SK-N-SH (cell line): Measurements from ENCODE around the gene RNF112. TPM values are rescaled to one million over a fixed set of nuclear protein-coding genes. Genes with fewer than 3 reads are reported as not detected.
A peak's percentile ranks its signal among the peaks of the same experiment; 100 is the strongest.

Source experiments
- CTCF ChIA-PET: fragments of 300-600, 350-600 bp; formaldehyde crosslinking; extraction: SDS; loops from one replicate; lab custom pipeline; 2021; lab: Yijun Ruan, JAX
- POLR2A ChIA-PET: fragments of 350-600 bp; sonication (Branson Sonifier 250); formaldehyde crosslinking; extraction: SDS; loops from one replicate; lab custom pipeline; 2020; ENCODE audit warnings: antibody characterized with exemption, inconsistent platforms; lab: Yijun Ruan, JAX
- DNase-seq: peaks from one replicate; pipeline ENCODE4 v3.0.0; 2012
- H2AFZ ChIP-seq: fragments of 200-600 bp; sonication (generic); 2 replicates; pipeline ENCODE4 v1.8.1; 2016; ENCODE audit warnings: antibody characterized with exemption, mild to moderate bottlenecking, low read depth
- H3F3A ChIP-seq: fragments of 200-600 bp; sonication (generic); replicated peaks from 2 replicates; pipeline ENCODE3; 2016; ENCODE audit warnings: antibody characterized with exemption, mild to moderate bottlenecking; ENCODE audit not compliant: insufficient read depth
- H3K27ac ChIP-seq, 2 experiments: fragments of 200-500 bp in 1 of 2; fragments of 200-600 bp in 1 of 2; sonication (Bioruptor generic) in 1 of 2; sonication (generic), shearing (Covaris generic) in 1 of 2; 2 replicates each; pipeline versions ENCODE4 v1.5.1 to v1.6.1; 2014 to 2016; ENCODE audit warnings: low read depth in 2 of 2, inconsistent platforms in 1 of 2, low read length in 1 of 2, mild to moderate bottlenecking in 1 of 2, mixed read lengths in 1 of 2
- H3K27me3 ChIP-seq: fragments of 200-600 bp; sonication (generic), shearing (Covaris generic); 2 replicates; pipeline ENCODE4 v1.6.1; 2016; ENCODE audit warnings: mixed run types; ENCODE audit not compliant: insufficient read depth
- H3K36me3 ChIP-seq, 2 experiments: fragments of 200-500 bp in 1 of 2; fragments of 200-600 bp in 1 of 2; sonication (Bioruptor generic) in 1 of 2; sonication (generic) in 1 of 2; replicated peaks in 1 of 2; 2 replicates each; pipeline versions ENCODE3 to v1.5.1; 2014 to 2016; ENCODE audit warnings: low read length in 1 of 2, mild to moderate bottlenecking in 1 of 2; ENCODE audit not compliant: insufficient read depth in 2 of 2, control insufficient read depth in 1 of 2
- H3K4me1 ChIP-seq, 2 experiments: fragments of 200-500 bp in 1 of 2; fragments of 200-600 bp in 1 of 2; sonication (Bioruptor generic) in 1 of 2; sonication (generic), shearing (Covaris generic) in 1 of 2; 2 replicates each; pipeline versions ENCODE4 v1.5.1 to v1.6.1; 2014 to 2016; ENCODE audit warnings: low read depth in 1 of 2, low read length in 1 of 2, mixed run types in 1 of 2; ENCODE audit not compliant: insufficient read depth in 2 of 2, control insufficient read depth in 1 of 2
- H3K4me2 ChIP-seq: fragments of 200-600 bp; sonication (generic), shearing (Covaris generic); 2 replicates; pipeline ENCODE4 v1.6.1; 2017; ENCODE audit warnings: mixed run types
- H3K4me3 ChIP-seq, 2 experiments: fragments of 200-500 bp in 1 of 2; fragments of 200-600 bp in 1 of 2; sonication (Bioruptor generic) in 1 of 2; sonication (generic), shearing (Covaris generic) in 1 of 2; 2 replicates each; pipeline versions ENCODE4 v1.5.1 to v1.8.1; 2014 to 2016; ENCODE audit warnings: low read depth in 2 of 2, inconsistent platforms in 1 of 2, low read length in 1 of 2, mild to moderate bottlenecking in 1 of 2, mixed read lengths in 1 of 2, moderate library complexity in 1 of 2
- H3K79me2 ChIP-seq: fragments of 200-600 bp; sonication (generic); 2 replicates; pipeline ENCODE4 v1.8.1; 2017; ENCODE audit warnings: mild to moderate bottlenecking; ENCODE audit not compliant: insufficient read depth
- H3K9ac ChIP-seq: fragments of 200-600 bp; sonication (generic); 2 replicates; pipeline ENCODE4 v1.6.1; 2017; ENCODE audit warnings: mixed run types
- H3K9me2 ChIP-seq: fragments of 200-600 bp; sonication (generic); 2 replicates; pipeline ENCODE4 v1.6.1; 2017; ENCODE audit warnings: mixed run types
- H3K9me3 ChIP-seq: fragments of 200-600 bp; sonication (generic); 2 replicates; pipeline ENCODE4 v1.6.1; 2017; ENCODE audit warnings: mixed run types, mild to moderate bottlenecking, moderate library complexity
- H4K20me1 ChIP-seq: fragments of 200-600 bp; sonication (generic); 2 replicates; pipeline ENCODE4 v1.6.1; 2017; ENCODE audit warnings: mild to moderate bottlenecking, mixed run types; ENCODE audit not compliant: insufficient read depth
- EP300 ChIP-seq, 2 experiments: IDR thresholded peaks; 2 replicates each; pipeline versions ENCODE4 v1.4.0 to v1.6.1; 2012; ENCODE audit warnings: borderline replicate concordance in 1 of 2, low read depth in 1 of 2, low read length in 1 of 2
- EZH2phosphoT487 ChIP-seq: fragments of 200-600 bp; sonication (generic); IDR thresholded peaks from 2 replicates; pipeline ENCODE4 v1.6.1; 2017; ENCODE audit warnings: low read depth, mixed run types, mild to moderate bottlenecking, antibody characterized with exemption, moderate library complexity, borderline replicate concordance
- GATA2 ChIP-seq: sonication (generic); formaldehyde crosslinking; IDR thresholded peaks from 2 replicates; pipeline ENCODE4 v1.5.0; 2020; ENCODE audit warnings: mild to moderate bottlenecking, missing genetic modification reagents
- MXI1 ChIP-seq: IDR thresholded peaks from 2 replicates; pipeline ENCODE4 v1.6.1; 2012; ENCODE audit warnings: mild to moderate bottlenecking, low read depth, low read length, improper control_type of control experiment
- POLR2AphosphoS5 ChIP-seq: IDR thresholded peaks from 2 replicates; pipeline ENCODE4 v1.6.1; 2012; ENCODE audit warnings: low read depth, low read length
- RXRA ChIP-seq: IDR thresholded peaks from 2 replicates; pipeline ENCODE4 v1.4.0; 2012; ENCODE audit warnings: low read depth, mild to moderate bottlenecking, borderline replicate concordance
- TCF12 ChIP-seq: IDR thresholded peaks from 2 replicates; pipeline ENCODE4 v1.4.0; 2012
- WGBS: methylation state at CpG from one replicate; pipeline ENCODE4 v1.1.6; 2017; ENCODE audit warnings: low lambda C conversion rate; 5-methylcytosine and 5-hydroxymethylcytosine counted together
- polyA plus RNA-seq, 3 experiments: library from polyadenylated mRNA; depleted of rRNA; stranded (reverse); fragments of >200 nt; gene quantifications; 2 replicates each; pipeline ENCODE4 v1.2.3, GENCODE V29; 2012
- TF ChIP-seq, protein P1 (sequence below): fragments of 150-350 bp; IDR thresholded peaks from 2 replicates; pipeline ENCODE4 v1.6.1; 2016; ENCODE audit warnings: mild to moderate bottlenecking, low read depth, low read length
- TF ChIP-seq, protein P2 (sequence below): IDR thresholded peaks from 2 replicates; pipeline ENCODE4 v1.6.1; 2012; ENCODE audit warnings: mild to moderate bottlenecking, low read depth, low read length, moderate library complexity
- TF ChIP-seq, protein P3 (sequence below): IDR thresholded peaks from 2 replicates; pipeline ENCODE4 v1.4.0; 2012; ENCODE audit warnings: low read depth, borderline replicate concordance
- TF ChIP-seq, protein P4 (sequence below): fragments of 200-600 bp; sonication (generic); IDR thresholded peaks from 2 replicates; pipeline ENCODE4 v1.6.1; 2017; ENCODE audit warnings: antibody characterized with exemption, mild to moderate bottlenecking, moderate library complexity

RNF112 gene
- polyA plus RNA-seq, 1 of the 3 experiments (the other 2 are of a cell fraction), result 22.6 TPM

DNA sequence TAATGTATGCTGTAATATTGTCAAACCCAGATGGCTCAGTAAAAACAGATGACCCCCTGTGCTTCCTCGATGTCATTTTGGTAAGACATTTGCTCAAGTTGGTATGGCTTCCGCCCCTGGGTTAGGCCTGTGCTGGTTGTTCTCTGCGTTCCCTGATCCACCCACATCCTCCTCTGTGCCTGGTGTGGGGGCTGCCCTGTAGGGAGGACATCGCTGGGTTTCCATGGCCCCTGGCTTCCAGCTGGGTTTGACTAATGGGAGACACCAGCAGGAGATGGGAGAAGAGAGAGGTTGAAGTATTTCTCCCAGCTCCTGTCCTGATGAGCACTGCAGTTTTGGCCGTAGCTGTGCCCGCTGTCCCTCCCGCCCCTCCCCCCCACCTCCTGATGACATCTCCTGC lies 19.6 kb upstream of the RNF112 start:
- TF ChIP-seq, protein P1, sequence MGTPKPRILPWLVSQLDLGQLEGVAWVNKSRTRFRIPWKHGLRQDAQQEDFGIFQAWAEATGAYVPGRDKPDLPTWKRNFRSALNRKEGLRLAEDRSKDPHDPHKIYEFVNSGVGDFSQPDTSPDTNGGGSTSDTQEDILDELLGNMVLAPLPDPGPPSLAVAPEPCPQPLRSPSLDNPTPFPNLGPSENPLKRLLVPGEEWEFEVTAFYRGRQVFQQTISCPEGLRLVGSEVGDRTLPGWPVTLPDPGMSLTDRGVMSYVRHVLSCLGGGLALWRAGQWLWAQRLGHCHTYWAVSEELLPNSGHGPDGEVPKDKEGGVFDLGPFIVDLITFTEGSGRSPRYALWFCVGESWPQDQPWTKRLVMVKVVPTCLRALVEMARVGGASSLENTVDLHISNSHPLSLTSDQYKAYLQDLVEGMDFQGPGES, result no peak
- TF ChIP-seq TCF12, result no peak
- no peak for TF ChIP-seq RXRA
- no peak for TF ChIP-seq MXI1
- no peak for TF ChIP-seq EP300 (IDR thresholded peaks at IDR 0.05; ENCODE audit: borderline replicate concordance in 1 of 2, low read depth in 1 of 2, low read length in 1 of 2)
- TF ChIP-seq, protein P2, sequence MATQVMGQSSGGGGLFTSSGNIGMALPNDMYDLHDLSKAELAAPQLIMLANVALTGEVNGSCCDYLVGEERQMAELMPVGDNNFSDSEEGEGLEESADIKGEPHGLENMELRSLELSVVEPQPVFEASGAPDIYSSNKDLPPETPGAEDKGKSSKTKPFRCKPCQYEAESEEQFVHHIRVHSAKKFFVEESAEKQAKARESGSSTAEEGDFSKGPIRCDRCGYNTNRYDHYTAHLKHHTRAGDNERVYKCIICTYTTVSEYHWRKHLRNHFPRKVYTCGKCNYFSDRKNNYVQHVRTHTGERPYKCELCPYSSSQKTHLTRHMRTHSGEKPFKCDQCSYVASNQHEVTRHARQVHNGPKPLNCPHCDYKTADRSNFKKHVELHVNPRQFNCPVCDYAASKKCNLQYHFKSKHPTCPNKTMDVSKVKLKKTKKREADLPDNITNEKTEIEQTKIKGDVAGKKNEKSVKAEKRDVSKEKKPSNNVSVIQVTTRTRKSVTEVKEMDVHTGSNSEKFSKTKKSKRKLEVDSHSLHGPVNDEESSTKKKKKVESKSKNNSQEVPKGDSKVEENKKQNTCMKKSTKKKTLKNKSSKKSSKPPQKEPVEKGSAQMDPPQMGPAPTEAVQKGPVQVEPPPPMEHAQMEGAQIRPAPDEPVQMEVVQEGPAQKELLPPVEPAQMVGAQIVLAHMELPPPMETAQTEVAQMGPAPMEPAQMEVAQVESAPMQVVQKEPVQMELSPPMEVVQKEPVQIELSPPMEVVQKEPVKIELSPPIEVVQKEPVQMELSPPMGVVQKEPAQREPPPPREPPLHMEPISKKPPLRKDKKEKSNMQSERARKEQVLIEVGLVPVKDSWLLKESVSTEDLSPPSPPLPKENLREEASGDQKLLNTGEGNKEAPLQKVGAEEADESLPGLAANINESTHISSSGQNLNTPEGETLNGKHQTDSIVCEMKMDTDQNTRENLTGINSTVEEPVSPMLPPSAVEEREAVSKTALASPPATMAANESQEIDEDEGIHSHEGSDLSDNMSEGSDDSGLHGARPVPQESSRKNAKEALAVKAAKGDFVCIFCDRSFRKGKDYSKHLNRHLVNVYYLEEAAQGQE, result no peak
- TF ChIP-seq, protein P3, sequence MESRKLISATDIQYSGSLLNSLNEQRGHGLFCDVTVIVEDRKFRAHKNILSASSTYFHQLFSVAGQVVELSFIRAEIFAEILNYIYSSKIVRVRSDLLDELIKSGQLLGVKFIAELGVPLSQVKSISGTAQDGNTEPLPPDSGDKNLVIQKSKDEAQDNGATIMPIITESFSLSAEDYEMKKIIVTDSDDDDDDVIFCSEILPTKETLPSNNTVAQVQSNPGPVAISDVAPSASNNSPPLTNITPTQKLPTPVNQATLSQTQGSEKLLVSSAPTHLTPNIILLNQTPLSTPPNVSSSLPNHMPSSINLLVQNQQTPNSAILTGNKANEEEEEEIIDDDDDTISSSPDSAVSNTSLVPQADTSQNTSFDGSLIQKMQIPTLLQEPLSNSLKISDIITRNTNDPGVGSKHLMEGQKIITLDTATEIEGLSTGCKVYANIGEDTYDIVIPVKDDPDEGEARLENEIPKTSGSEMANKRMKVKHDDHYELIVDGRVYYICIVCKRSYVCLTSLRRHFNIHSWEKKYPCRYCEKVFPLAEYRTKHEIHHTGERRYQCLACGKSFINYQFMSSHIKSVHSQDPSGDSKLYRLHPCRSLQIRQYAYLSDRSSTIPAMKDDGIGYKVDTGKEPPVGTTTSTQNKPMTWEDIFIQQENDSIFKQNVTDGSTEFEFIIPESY, result no peak
- TF ChIP-seq GATA2 (CRISPR knock-in tag), result no peak
- TF ChIP-seq EZH2phosphoT487, result no peak
- TF ChIP-seq POLR2AphosphoS5, result no peak
- TF ChIP-seq, protein P4, sequence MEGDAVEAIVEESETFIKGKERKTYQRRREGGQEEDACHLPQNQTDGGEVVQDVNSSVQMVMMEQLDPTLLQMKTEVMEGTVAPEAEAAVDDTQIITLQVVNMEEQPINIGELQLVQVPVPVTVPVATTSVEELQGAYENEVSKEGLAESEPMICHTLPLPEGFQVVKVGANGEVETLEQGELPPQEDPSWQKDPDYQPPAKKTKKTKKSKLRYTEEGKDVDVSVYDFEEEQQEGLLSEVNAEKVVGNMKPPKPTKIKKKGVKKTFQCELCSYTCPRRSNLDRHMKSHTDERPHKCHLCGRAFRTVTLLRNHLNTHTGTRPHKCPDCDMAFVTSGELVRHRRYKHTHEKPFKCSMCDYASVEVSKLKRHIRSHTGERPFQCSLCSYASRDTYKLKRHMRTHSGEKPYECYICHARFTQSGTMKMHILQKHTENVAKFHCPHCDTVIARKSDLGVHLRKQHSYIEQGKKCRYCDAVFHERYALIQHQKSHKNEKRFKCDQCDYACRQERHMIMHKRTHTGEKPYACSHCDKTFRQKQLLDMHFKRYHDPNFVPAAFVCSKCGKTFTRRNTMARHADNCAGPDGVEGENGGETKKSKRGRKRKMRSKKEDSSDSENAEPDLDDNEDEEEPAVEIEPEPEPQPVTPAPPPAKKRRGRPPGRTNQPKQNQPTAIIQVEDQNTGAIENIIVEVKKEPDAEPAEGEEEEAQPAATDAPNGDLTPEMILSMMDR, result no peak
- peak overlapping the region in 1 of 2 experiments; percentile 99; a peak in 1 of 4 replicates for H3K27ac ChIP-seq
- peaks cover 27 to 55% of the 10 kb centered on the region in 2 experiments for H3K4me1 ChIP-seq
- H4K20me1 ChIP-seq, result no peaks in the 10 kb centered on the region
- H3F3A ChIP-seq, result peaks cover 18% of the 10 kb centered on the region
- DNase-seq, result no peak
- no peak overlapping the region for H3K4me3 ChIP-seq
- no peak overlapping the region for H2AFZ ChIP-seq
- no peak overlapping the region for H3K4me2 ChIP-seq
- H3K36me3 ChIP-seq, result no peaks in the 10 kb centered on the region
- 84% methylated on average over 7 of the region's 7 CpGs for WGBS
- H3K9me2 ChIP-seq, result no peaks in the 10 kb centered on the region
- H3K27me3 ChIP-seq, result no peaks in the 10 kb centered on the region
- H3K9ac ChIP-seq, result no peak overlapping the region
- ChIA-PET CTCF (interaction anchor here (1.3 to 7.2 kb wide), 3 partner anchors 29 to 56 kb away, joined by 4 to 56 read pairs (median 23); partner anchors contain the start of gene B9D1), POLR2A (no interaction called here)
- H3K79me2 ChIP-seq, result peaks cover 3% of the 10 kb centered on the region; the same call in 1 of the 2 replicates
- H3K9me3 ChIP-seq, result no peaks in the 10 kb centered on the region
